ENCODE measurements around the gene FAM3C.
A peak's percentile ranks its signal among the peaks of the same experiment; 100 is the strongest.

Gene FAM3C

DNA sequence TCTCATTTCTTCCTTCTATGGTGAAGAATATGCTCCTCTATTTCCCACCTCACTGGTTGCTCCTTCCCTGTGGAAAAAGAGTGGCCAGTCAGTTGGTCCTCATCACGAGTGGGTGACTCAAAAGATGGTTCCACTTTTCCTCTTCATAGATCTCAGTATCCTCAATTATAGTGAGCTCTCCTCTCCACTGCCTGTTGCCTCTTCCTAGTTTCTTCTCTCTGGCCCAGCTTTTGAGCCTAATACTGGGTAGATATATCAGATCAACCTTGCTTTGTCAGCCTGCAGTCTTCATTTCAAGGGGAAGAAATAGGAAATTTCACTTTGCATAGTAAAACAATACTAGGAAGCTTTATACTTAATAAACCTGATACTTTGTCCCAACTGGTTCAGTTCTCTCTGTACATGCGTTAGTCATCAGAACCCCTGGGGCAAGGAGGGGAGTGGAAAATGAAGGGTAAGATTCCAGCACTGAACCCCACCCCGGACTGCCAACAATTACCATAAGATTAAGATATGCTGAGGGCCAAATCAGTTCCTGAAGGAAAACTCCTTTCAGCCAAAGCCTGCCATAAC is 82.8 kb downstream of the FAM3C start:
- TF ChIP-seq POLR2AphosphoS5 (IDR thresholded peaks at IDR 0.05; ENCODE audit: low read depth, low read length) (no peak), POLR2A (IDR thresholded peaks at IDR 0.05; ENCODE audit: low read depth, low read length) (no peak), TAF1 (IDR thresholded peaks at IDR 0.05; ENCODE audit: low read depth, low read length) (no peak), SPI1 (IDR thresholded peaks at IDR 0.05; ENCODE audit: low read depth, low read length) (no peak), PAX5 (IDR thresholded peaks at IDR 0.05; ENCODE audit: insufficient read depth, low read length, severe bottlenecking) (no peak), POU2F2 (IDR thresholded peaks at IDR 0.05; ENCODE audit: low read depth, low read length) (no peak)
- DNase-seq (ENCODE audit: insufficient read length, low spot score) (no peak), FAIRE-seq (no peak)

DNA sequence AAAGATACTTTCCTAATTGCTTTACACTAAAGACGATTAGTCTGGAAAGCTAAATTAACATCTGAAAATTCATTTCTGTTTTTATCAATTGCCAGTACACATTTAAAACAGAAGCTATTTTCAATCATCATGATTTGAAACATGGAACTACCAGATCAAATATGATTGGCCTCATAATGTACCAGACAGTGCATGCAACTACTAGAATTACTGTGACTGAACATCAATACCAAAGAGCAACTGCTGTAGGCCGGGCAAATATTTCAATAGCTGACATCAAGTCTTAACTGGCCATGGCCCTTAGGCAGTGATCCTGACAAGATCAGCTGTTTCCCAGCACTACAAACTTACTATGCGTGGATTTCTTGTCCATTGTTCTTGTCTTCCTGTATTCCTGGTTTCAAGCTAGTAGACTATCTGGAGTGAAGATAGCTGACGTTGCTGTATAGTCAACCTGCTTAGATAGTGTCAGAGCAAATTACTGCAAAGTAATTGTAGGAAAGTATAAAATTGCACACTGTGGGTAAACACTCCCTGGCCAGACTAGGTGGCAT is 89.0 kb downstream of the FAM3C start:
- no peak for DNase-seq (ENCODE audit: insufficient read length, low spot score)
- FAIRE-seq = no peak
- no peak for TF ChIP-seq SPI1 (IDR thresholded peaks at IDR 0.05; ENCODE audit: low read depth, low read length)
- no peak for TF ChIP-seq POLR2AphosphoS5 (IDR thresholded peaks at IDR 0.05; ENCODE audit: low read depth, low read length)
- no peak for TF ChIP-seq POU2F2 (IDR thresholded peaks at IDR 0.05; ENCODE audit: low read depth, low read length)
- no peak for TF ChIP-seq POLR2A (IDR thresholded peaks at IDR 0.05; ENCODE audit: low read depth, low read length)
- no peak for TF ChIP-seq TAF1 (IDR thresholded peaks at IDR 0.05; ENCODE audit: low read depth, low read length)
- no peak for TF ChIP-seq PAX5 (IDR thresholded peaks at IDR 0.05; ENCODE audit: insufficient read depth, low read length, severe bottlenecking)

DNA sequence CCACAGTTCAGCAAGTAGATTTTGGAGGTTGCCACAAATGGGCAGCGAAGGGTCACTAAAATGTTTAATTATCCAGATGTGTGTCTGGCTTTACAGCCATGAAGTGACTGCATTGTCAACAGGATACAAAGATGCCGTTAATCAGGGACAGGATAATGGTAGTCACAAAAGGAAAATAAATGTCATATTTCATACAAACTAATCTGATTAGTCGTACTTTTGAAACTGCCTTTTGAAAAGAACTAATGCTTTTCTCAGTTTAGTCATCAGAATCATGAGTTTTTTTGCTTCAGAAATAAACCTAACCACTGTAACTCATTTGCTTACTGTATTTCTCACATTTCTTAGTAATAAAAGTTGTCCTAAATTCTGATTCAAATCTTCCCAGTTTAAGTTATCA is 89.5 kb downstream of the FAM3C start:
- no peak for FAIRE-seq
- DNase-seq (ENCODE audit: insufficient read length, low spot score) = no peak
- no peak for TF ChIP-seq TAF1 (IDR thresholded peaks at IDR 0.05; ENCODE audit: low read depth, low read length)
- no peak for TF ChIP-seq PAX5 (IDR thresholded peaks at IDR 0.05; ENCODE audit: insufficient read depth, low read length, severe bottlenecking)
- no peak for TF ChIP-seq SPI1 (IDR thresholded peaks at IDR 0.05; ENCODE audit: low read depth, low read length)
- TF ChIP-seq POLR2AphosphoS5 (IDR thresholded peaks at IDR 0.05; ENCODE audit: low read depth, low read length) = no peak
- no peak for TF ChIP-seq POLR2A (IDR thresholded peaks at IDR 0.05; ENCODE audit: low read depth, low read length)
- TF ChIP-seq POU2F2 (IDR thresholded peaks at IDR 0.05; ENCODE audit: low read depth, low read length) = no peak

- FAIRE-seq (no peak), DNase-seq (ENCODE audit: insufficient read length, low spot score) (no peak)
- TF ChIP-seq POLR2AphosphoS5 (IDR thresholded peaks at IDR 0.05; ENCODE audit: low read depth, low read length) (no peak), TAF1 (IDR thresholded peaks at IDR 0.05; ENCODE audit: low read depth, low read length) (no peak), POU2F2 (IDR thresholded peaks at IDR 0.05; ENCODE audit: low read depth, low read length) (no peak)
These were observed 91.0 kb downstream of the FAM3C start for GRCh38 chr7:121305109-121305508.

DNA sequence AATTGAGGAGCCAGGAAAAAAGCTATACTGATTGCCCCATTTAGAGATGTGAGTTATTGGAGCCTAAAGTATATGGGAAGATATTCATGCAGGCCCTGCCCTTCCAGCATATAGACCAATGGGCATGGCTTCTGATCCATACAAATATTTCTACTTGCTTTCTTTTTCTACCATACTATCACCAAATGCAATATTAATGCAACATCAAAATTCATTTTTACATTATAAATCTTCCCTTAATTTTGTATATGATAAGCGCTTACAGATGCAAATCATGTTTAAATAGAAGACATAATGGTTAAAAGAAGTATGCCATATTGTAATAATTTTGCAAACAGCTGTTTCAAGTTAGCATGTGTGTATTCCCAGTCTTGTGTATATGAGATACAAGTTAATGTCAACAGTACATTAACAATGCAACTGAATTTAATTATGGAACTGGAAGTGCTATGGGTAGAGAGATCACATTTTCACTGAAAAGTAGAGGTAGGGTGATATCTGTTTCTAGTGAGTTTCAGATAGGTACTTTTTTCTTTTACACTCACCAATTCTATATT is 91.9 kb downstream of the FAM3C start:
- TF ChIP-seq TAF1 (IDR thresholded peaks at IDR 0.05; ENCODE audit: low read depth, low read length) (no peak), POU2F2 (IDR thresholded peaks at IDR 0.05; ENCODE audit: low read depth, low read length) (no peak), POLR2AphosphoS5 (IDR thresholded peaks at IDR 0.05; ENCODE audit: low read depth, low read length) (no peak), POLR2A (IDR thresholded peaks at IDR 0.05; ENCODE audit: low read depth, low read length) (no peak), PAX5 (IDR thresholded peaks at IDR 0.05; ENCODE audit: insufficient read depth, low read length, severe bottlenecking) (no peak), SPI1 (IDR thresholded peaks at IDR 0.05; ENCODE audit: low read depth, low read length) (no peak)
- DNase-seq (ENCODE audit: insufficient read length, low spot score) (no peak), FAIRE-seq (no peak)

DNA sequence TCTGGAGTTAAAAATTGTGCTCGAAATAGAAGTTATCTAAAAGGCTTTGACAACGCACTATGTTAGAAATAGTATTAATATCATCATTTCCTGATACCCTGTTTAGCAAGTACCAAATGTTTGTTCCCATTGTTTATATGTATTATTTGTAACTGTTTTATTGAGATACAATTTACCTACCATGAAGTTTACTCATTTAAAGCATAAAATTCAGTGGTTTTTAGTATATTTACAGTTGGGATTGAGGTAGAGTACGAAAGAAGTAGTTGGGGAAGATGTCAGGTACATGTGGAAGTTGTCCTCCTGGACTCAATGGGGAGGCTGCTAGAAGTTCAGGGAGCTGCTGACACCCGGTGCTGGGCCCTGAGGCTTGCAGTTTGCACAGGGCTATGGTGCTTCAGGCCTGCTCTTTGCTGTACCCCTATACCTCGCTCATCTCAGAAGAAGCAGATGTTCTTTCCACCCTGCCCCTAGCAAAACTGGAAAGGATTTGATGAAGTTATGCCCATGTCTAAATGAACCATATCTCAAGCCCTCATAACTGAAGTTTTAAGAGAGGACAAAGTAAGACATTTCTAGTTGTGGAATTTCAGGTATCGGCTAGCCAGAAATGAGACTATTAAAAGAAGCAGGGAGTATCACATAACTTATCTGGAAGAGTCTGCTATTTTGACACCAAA is 92.5 kb downstream of the FAM3C start:
- DNase-seq (ENCODE audit: insufficient read length, low spot score) (no peak), FAIRE-seq (no peak)
- no peak for TF ChIP-seq PAX5 (IDR thresholded peaks at IDR 0.05; ENCODE audit: insufficient read depth, low read length, severe bottlenecking)

GRCh38 chr7:121302214-121302745 is 93.8 kb downstream of the FAM3C start:
- TF ChIP-seq TAF1 (IDR thresholded peaks at IDR 0.05; ENCODE audit: low read depth, low read length) (no peak), SPI1 (IDR thresholded peaks at IDR 0.05; ENCODE audit: low read depth, low read length) (peak; percentile 69), PAX5 (IDR thresholded peaks at IDR 0.05; ENCODE audit: insufficient read depth, low read length, severe bottlenecking) (no peak), POLR2AphosphoS5 (IDR thresholded peaks at IDR 0.05; ENCODE audit: low read depth, low read length) (no peak), POLR2A (IDR thresholded peaks at IDR 0.05; ENCODE audit: low read depth, low read length) (no peak), POU2F2 (IDR thresholded peaks at IDR 0.05; ENCODE audit: low read depth, low read length) (no peak)
- DNase-seq (ENCODE audit: insufficient read length, low spot score) (no peak), FAIRE-seq (no peak)

DNA sequence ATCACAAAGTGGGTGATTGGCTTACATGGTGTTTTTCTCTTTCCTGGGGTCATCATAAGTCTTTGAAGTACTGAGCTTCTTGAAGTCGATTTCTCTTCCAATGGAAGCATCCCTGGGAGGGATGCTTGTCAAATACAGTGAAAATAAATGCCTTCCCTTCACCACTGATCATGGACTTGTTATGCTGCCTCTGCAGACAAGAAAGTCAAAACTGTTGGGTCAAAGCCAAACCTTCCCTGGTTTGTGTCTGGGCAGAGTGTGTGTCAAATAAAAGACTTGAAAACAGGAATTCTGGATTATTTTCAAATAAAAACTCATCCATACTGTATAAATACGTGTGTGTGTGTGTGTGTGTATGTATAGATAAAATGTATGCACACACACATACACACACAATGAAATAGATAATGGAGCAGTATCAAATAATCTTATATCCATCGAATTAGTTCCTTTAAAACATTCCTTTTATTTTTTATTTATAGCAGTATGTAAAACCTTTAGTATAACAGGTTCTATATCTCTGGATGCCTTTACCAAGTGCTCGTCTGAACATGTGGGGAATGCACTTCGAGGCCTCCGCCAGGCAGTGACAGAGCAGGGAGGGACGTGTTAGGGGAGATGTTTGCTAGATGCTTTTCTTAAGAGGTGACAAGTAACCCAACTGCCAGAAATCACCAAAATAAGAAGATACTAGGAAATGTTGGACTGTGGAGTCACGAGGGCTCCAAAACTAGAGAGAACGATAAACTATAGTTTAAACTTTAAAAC is 94.5 kb downstream of the FAM3C start:
- no peak for DNase-seq (ENCODE audit: insufficient read length, low spot score)
- TF ChIP-seq POLR2AphosphoS5 (IDR thresholded peaks at IDR 0.05; ENCODE audit: low read depth, low read length) (no peak), SPI1 (IDR thresholded peaks at IDR 0.05; ENCODE audit: low read depth, low read length) (no peak), POU2F2 (IDR thresholded peaks at IDR 0.05; ENCODE audit: low read depth, low read length) (no peak), TAF1 (IDR thresholded peaks at IDR 0.05; ENCODE audit: low read depth, low read length) (no peak), POLR2A (IDR thresholded peaks at IDR 0.05; ENCODE audit: low read depth, low read length) (no peak), PAX5 (IDR thresholded peaks at IDR 0.05; ENCODE audit: insufficient read depth, low read length, severe bottlenecking) (no peak)
- no peak for FAIRE-seq

Data from GM12891 (cell line).